ENCODE results near the gene C10orf143.

C10orf143 gene

DNA sequence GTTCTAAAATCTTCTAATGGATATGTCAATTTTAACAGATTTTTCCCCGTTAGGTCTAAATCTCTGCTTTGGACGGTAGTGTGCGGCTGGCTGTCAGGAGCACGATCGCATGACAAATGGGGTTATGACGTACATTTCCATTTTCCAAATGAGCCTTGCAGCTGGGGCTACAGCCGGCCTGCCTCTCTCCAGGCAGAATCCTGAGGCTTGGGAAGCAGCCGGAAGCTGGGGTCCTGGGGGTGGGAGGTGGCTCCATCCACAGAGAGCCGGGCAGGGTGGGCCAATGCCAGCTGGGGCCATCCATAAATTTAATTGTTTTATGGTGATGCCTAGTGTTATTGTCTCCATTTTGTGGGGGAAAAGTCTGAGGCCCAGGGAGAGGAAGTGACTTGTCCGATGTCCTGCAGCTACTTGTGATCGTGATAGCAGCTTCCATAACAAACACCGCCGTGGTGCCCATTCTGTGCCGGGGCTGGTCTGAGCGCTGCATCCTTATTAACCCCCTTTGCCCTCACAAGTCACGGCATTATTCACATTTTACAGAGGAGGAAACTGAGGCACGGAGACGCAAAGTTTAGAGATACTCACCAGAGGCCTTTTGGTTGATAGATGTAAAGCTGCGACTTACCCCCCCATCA lies 93.5 kb downstream of the C10orf143 start:
- DNase-seq (ENCODE audit: low read depth in 1 of 2, low spot score in 1 of 2) = no peak

DNA sequence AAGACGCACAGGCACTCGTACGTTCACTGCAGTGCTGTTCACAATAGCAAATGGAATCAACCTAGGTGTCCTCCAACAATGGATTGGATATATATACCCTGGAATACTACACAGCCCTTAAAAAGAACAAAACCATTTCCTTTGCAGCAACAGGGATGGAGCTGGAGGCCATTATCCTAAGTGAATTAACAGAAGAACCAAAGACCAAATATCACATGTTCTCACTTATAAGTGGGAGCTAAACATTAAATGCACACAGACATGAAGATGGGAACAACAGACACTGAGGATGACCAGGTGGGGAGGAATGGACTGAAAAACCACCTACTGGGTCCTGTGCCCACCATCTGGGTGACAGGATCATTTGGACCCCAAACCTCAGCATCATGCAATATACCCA lies 94.5 kb downstream of the C10orf143 start:
- no peak for DNase-seq (ENCODE audit: low read depth in 1 of 2, low spot score in 1 of 2)

DNA sequence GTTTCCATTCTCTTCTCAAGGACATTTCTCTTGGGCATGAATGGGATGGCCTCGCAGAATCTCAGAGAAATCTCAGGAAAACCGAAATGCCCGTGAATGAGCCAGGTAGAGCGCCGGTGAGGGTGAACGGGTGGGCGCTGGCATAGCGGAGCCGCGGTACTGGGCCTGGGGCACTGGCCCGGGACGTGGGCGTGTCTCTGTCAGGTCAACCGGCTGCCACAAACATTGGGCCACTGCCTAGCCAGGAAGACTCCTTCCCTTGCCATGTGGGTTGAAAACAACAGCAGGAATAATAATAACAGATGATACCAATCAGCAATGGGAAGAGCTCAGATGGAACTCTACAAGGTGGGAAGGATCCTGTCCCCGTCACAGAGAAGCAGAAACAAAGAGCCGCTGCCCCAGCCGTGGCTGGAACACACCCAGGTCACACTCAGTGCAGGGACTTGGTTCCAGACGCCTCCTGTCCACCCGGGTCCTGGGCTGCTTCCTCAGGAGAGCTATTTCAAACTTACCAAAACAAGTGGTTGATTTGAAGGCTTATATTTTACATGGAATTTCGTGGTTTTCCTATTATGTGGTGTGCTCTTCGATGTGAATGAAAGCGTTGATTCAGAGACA lies 95.4 kb downstream of the C10orf143 start:
- no peak for DNase-seq (ENCODE audit: low read depth in 1 of 2, low spot score in 1 of 2)

DNA sequence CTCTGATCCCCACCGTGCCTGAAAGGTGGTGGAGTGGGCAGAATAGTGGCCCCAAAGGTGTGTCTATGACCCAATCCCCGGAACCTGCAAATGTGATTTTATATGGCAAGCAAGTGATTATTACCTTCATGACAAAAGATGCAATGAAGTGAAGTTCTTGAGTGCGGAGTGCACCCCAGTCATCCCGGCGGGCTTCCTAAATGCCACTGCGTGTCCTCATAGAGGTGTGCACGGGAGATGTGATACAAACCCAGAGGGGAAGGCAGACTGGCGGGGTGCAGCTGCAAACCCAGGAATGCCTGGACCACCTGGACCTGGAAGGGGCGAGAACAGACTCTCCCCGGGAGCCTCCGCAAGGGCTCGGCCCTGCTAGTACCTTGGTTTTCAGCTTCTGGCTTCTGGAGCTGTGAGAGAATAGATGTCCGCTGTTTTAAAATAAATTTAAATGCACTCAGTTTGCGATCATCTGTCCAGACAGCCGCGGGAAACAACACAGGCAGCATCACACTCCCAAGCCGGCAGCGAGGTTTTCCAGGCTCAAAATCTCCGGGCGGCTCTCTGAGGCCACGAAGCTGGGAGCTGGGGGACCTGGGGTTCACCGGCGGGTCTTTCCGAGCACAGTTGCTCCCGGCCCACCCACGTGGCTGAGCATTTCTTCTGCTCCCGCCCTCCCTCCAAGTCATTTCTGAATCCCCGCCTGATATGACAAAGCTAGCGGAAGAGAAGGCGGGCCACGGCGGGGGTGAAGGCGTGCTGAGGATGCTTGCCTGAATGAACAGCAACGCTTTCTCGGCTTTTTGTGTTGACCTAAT lies 96.2 kb downstream of the C10orf143 start:
- DNase-seq (ENCODE audit: low read depth in 1 of 2, low spot score in 1 of 2) = no peak

Data from stimulated activated CD4-positive, alpha-beta T cell treated with anti-CD3 and anti-CD28 coated beads, Interleukin-15, amount 100 ng/mL, for 1 hour (primary cell).